Activated CD4-positive, alpha-beta T cell treated with anti-CD3 and anti-CD28 coated beads, Interleukin-2, amount 50 U/mL, for 24 hours (primary cell): ENCODE results near the gene RPS14.
"Not testable (repeated sequence)": the region's sequence is repeated elsewhere in the genome, so short reads cannot be mapped to it uniquely, and the experiment has no call there.

Experiments
- DNase-seq, 2 donors: peaks; one replicate each; pipeline ENCODE4 v3.0.0-alpha.2; 2020; ENCODE audit warnings: low read depth in 1 of 2, low spot score in 1 of 2

Gene RPS14

GRCh38 chr5:150446088-150446487, 3.5 kb downstream of the RPS14 start:
- DNase-seq = no peak

GRCh38 chr5:150444770-150445169, 4.8 kb downstream of the RPS14 start:
- DNase-seq = no peak

- no peak for DNase-seq
These were observed 6.1 kb downstream of the RPS14 start for GRCh38 chr5:150443242-150444075.

GRCh38 chr5:150442699-150443080, 6.8 kb downstream of the RPS14 start:
- DNase-seq = no peak

- DNase-seq = no peak
These were observed 7.5 kb downstream of the RPS14 start for GRCh38 chr5:150441813-150442698.

GRCh38 chr5:150440948-150441812, 8.4 kb downstream of the RPS14 start:
- DNase-seq = no peak

- DNase-seq = no peak
These were observed 10.5 kb downstream of the RPS14 start for GRCh38 chr5:150438873-150439546.

GRCh38 chr5:150436141-150436680, 13.3 kb downstream of the RPS14 start:
- DNase-seq = peak; percentile 87 to 91

GRCh38 chr5:150434464-150434863, 15.1 kb downstream of the RPS14 start:
- no peak for DNase-seq

GRCh38 chr5:150431574-150431973, 18.0 kb downstream of the RPS14 start:
- DNase-seq = no peak

GRCh38 chr5:150431048-150431447, 18.5 kb downstream of the RPS14 start:
- no peak for DNase-seq

GRCh38 chr5:150429410-150429873, 20.1 kb downstream of the RPS14 start:
- no peak for DNase-seq

- no peak for DNase-seq
These were observed 20.6 kb downstream of the RPS14 start for GRCh38 chr5:150428978-150429377.

- no peak for DNase-seq
These were observed 21.2 kb downstream of the RPS14 start for GRCh38 chr5:150428106-150428876.

- not testable (repeated sequence) for DNase-seq
These were observed 23.4 kb downstream of the RPS14 start for GRCh38 chr5:150426165-150426564.

GRCh38 chr5:150422758-150423157, 26.8 kb downstream of the RPS14 start:
- no peak for DNase-seq

- DNase-seq = no peak
These were observed 27.5 kb downstream of the RPS14 start for GRCh38 chr5:150422075-150422474.

GRCh38 chr5:150419630-150420270, 29.8 kb downstream of the RPS14 start:
- DNase-seq = no peak
